KMS-11 (cell line): Measurements from ENCODE around the gene C3orf52.

Experiments used
- H2AFZ ChIP-seq: fragments of 200-600 bp; sonication (generic); 2 replicates; pipeline ENCODE4 v1.6.1; 2016; ENCODE audit warnings: antibody characterized with exemption, mixed run types, low read depth
- H3K27ac ChIP-seq: fragments of 200-600 bp; sonication (generic); 2 replicates; pipeline ENCODE4 v1.6.1; 2016; ENCODE audit warnings: mild to moderate bottlenecking, mixed run types
- H3K27me3 ChIP-seq: fragments of 200-600 bp; sonication (generic); 2 replicates; pipeline ENCODE4 v1.6.1; 2017; ENCODE audit warnings: mild to moderate bottlenecking, low read depth, mixed run types, moderate library complexity; ENCODE audit not compliant: insufficient read depth
- H3K36me3 ChIP-seq: fragments of 200-600 bp; sonication (generic); 2 replicates; pipeline ENCODE4 v1.6.1; 2017; ENCODE audit warnings: mild to moderate bottlenecking, mixed run types; ENCODE audit not compliant: insufficient read depth
- H3K4me1 ChIP-seq: fragments of 200-600 bp; sonication (generic); 2 replicates; pipeline ENCODE4 v1.6.1; 2016; ENCODE audit warnings: mild to moderate bottlenecking, low read depth, mixed run types; ENCODE audit not compliant: poor library complexity, severe bottlenecking
- H3K4me2 ChIP-seq: fragments of 200-600 bp; sonication (generic); 2 replicates; pipeline ENCODE4 v1.7.0; 2016; ENCODE audit warnings: mild to moderate bottlenecking, mixed run types
- H3K4me3 ChIP-seq: fragments of 200-600 bp; sonication (generic); IDR thresholded peaks from 2 replicates; pipeline ENCODE4 v1.6.1; 2017; ENCODE audit warnings: low read depth, low read length, mixed read lengths; ENCODE audit not compliant: insufficient read depth
- H3K79me2 ChIP-seq: fragments of 200-600 bp; sonication (generic); 2 replicates; pipeline ENCODE4 v1.6.1; 2016; ENCODE audit warnings: low read depth, mixed run types; ENCODE audit not compliant: insufficient read depth
- H3K9ac ChIP-seq: fragments of 200-600 bp; sonication (generic); 2 replicates; pipeline ENCODE4 v1.6.1; 2016; ENCODE audit warnings: mild to moderate bottlenecking, mixed run types
- H4K20me1 ChIP-seq: fragments of 200-600 bp; sonication (generic); 2 replicates; pipeline ENCODE4 v1.6.1; 2016; ENCODE audit warnings: mild to moderate bottlenecking, mixed run types; ENCODE audit not compliant: insufficient read depth
- TF ChIP-seq, protein P1 (sequence below): fragments of 200-600 bp; sonication (generic); conservative IDR thresholded peaks from 2 replicates; pipeline ENCODE4 v1.6.1; 2017; ENCODE audit warnings: low read depth, mild to moderate bottlenecking, antibody characterized with exemption, low read length, moderate library complexity, mixed read lengths

C3orf52 gene

DNA sequence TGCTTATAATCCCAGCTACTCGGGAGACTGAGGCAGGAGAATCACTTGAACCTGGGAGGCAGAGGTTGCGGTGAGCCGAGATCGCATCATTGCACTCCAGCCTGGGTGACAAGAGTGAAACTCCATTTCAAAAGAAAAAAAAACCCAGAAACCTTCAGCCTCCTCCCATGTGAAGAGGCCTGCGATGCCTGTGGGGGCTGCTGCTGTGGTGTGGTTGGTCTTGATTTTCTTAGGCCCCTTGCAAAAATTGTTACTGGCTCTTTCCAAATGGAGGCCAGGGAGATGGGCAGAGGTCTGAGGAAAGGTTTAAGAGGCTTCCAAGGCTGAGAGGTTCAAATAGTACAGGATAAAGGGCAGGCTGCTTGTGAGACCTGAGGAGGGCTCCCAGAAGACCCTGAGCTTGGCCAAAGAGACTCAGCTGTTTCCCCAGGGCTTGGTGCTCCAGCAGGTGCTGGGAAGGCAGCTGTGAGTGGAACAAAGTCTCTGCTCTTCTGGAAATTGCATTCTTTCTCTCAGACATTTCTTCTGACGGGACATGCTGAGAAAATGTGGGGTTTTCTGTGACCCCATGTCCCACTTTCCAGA is 28.5 kb downstream of the C3orf52 start:
- TF ChIP-seq, protein P1, sequence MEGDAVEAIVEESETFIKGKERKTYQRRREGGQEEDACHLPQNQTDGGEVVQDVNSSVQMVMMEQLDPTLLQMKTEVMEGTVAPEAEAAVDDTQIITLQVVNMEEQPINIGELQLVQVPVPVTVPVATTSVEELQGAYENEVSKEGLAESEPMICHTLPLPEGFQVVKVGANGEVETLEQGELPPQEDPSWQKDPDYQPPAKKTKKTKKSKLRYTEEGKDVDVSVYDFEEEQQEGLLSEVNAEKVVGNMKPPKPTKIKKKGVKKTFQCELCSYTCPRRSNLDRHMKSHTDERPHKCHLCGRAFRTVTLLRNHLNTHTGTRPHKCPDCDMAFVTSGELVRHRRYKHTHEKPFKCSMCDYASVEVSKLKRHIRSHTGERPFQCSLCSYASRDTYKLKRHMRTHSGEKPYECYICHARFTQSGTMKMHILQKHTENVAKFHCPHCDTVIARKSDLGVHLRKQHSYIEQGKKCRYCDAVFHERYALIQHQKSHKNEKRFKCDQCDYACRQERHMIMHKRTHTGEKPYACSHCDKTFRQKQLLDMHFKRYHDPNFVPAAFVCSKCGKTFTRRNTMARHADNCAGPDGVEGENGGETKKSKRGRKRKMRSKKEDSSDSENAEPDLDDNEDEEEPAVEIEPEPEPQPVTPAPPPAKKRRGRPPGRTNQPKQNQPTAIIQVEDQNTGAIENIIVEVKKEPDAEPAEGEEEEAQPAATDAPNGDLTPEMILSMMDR = no peak
- H3K27me3 ChIP-seq = no peaks in the 10 kb centered on the region
- H3K79me2 ChIP-seq = no peaks in the 10 kb centered on the region
- H3K36me3 ChIP-seq = no peaks in the 10 kb centered on the region
- H3K9ac ChIP-seq = no peak overlapping the region
- no peak overlapping the region for H3K4me2 ChIP-seq
- no peak overlapping the region for H3K4me3 ChIP-seq
- no peaks in the 10 kb centered on the region for H4K20me1 ChIP-seq
- H3K27ac ChIP-seq = no peak overlapping the region
- H3K4me1 ChIP-seq = peaks cover 23% of the 10 kb centered on the region
- H2AFZ ChIP-seq = no peak overlapping the region

DNA sequence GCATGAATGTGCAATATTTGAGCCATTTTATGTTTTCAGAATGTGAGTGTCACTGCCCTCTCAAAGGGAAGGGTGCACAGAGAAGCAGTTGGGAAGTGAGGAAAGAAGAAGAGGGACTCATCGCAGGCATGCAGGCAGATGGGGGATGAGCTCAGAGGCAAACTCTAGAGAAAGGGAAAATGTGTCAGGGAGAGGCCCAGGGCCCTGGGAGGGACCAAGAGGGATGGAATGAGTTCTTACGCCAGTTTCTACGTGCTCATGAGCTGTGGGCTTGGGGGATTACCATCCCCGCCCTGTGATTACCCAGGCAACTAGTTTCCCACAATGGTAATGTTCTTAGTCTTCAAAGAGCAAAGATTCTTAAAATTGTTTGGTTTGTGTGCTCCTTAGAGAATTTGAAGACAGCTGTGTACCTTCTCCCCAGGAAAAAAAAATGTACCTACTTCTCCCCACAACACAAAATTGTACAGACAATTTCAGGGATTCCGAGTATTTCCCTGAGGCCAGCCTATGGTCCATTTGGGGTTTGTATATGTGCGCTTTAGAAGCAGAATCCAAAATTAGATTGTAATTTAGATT is 29.1 kb downstream of the C3orf52 start:
- H4K20me1 ChIP-seq = no peaks in the 10 kb centered on the region
- H3K4me3 ChIP-seq = no peak overlapping the region
- no peak overlapping the region for H2AFZ ChIP-seq
- H3K9ac ChIP-seq = no peak overlapping the region
- no peaks in the 10 kb centered on the region for H3K36me3 ChIP-seq
- no peak overlapping the region for H3K27ac ChIP-seq
- H3K79me2 ChIP-seq = no peaks in the 10 kb centered on the region
- no peaks in the 10 kb centered on the region for H3K27me3 ChIP-seq
- TF ChIP-seq, protein P1 = no peak
- no peak overlapping the region for H3K4me2 ChIP-seq
- peaks cover 17% of the 10 kb centered on the region for H3K4me1 ChIP-seq

DNA sequence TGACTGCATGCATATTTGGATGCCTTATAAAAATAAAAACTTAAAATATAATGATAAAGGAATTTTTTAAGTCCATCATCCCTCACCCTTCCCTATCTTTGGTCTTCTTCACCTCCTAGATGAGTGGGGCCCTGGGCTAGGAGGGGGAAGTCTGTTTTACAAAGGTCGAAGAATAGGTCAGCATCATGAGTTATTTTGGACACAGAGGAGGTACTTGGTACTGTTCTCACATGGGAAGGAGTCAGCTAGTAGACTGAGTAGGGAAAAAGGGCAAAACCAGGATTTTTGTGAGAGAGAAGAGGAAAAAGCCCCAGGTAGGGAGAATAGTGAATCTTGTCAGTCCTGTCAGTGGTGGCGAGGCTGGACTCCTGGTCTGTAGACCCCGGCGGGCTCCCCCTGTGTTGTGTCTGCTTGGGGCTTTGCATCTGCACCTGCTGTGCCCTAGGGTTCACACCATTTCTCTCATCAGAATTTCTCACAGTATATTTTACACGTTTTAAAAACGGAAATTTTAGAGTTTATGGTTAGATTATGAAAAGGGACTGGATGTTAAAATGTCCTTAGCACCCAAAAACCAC is 29.7 kb downstream of the C3orf52 start:
- Histone ChIP-seq H3K4me2 (no peak overlapping the region), H3K79me2 (no peaks in the 10 kb centered on the region), H2AFZ (no peak overlapping the region), H3K9ac (no peak overlapping the region), H3K27me3 (no peaks in the 10 kb centered on the region), H3K27ac (no peak overlapping the region), H3K36me3 (no peaks in the 10 kb centered on the region), H3K4me3 (no peak overlapping the region), H3K4me1 (peaks cover 16% of the 10 kb centered on the region), H4K20me1 (no peaks in the 10 kb centered on the region)
- TF ChIP-seq, protein P1 = no peak

DNA sequence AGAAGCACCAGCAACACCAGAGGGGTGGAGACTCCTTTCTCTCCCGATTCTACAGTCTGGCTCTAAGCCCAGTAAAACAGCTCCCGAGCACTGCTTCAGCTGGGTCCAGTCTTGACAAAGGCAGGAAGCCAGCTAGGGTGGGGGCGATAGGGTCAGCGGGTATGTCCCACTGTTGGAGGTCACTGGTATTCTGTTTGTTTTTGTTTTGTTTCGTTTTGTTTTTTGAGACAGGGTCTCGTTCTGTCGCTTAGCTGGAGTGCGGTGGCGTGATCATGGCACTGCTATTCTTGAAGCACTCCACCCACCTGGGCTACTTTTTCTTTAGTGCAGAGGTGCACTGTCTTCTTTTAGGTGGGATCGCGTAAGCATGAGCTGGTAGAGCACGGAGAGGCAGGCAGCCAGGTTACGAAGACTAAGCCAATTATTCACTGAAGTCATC is 30.6 kb downstream of the C3orf52 start:
- H3K9ac ChIP-seq = no peak overlapping the region
- peaks cover 11% of the 10 kb centered on the region for H3K4me1 ChIP-seq
- no peak overlapping the region for H2AFZ ChIP-seq
- no peaks in the 10 kb centered on the region for H4K20me1 ChIP-seq
- TF ChIP-seq, protein P1 = no peak
- no peak overlapping the region for H3K4me3 ChIP-seq
- H3K27me3 ChIP-seq = no peaks in the 10 kb centered on the region
- H3K4me2 ChIP-seq = no peak overlapping the region
- H3K36me3 ChIP-seq = no peaks in the 10 kb centered on the region
- no peak overlapping the region for H3K27ac ChIP-seq
- no peaks in the 10 kb centered on the region for H3K79me2 ChIP-seq
